Psoas muscle (tissue), 8 donors: ENCODE measurements around the gene JPH3. TPM values are rescaled to one million over a fixed set of nuclear protein-coding genes. Genes with fewer than 3 reads are reported as not detected.

ENCODE experiments used
- ATAC-seq, 4 donors: fragments of 200-7000 bp; cut with Tn5 transposase; one replicate each; pipeline ENCODE4 v1.9.1; 2020; ENCODE audit warnings: moderate library complexity in 3 of 4, mild to moderate bottlenecking in 2 of 4
- DNase-seq, 2 donors: peaks; one replicate each; pipeline ENCODE4 v3.0.0-alpha.2; 2020
- H3K27ac ChIP-seq: fragments of 200-600 bp; one replicate; pipeline ENCODE4 v1.8.0; 2022
- H3K27me3 ChIP-seq, 3 donors: fragments of 200-600 bp in 1 of 3; one replicate each; pipeline versions ENCODE4 v1.6.1 to v1.8.0; 2013 to 2022; ENCODE audit warnings: low read length in 2 of 3, mild to moderate bottlenecking in 2 of 3, moderate library complexity in 1 of 3; ENCODE audit not compliant: insufficient read depth in 3 of 3
- H3K36me3 ChIP-seq, 2 donors: fragments of 200-600 bp in 1 of 2; one replicate each; pipeline versions ENCODE4 v1.6.1 to v1.8.0; 2013 to 2022; ENCODE audit warnings: low read depth in 1 of 2, mild to moderate bottlenecking in 1 of 2, moderate library complexity in 1 of 2; ENCODE audit not compliant: insufficient read depth in 1 of 2
- H3K4me1 ChIP-seq: fragments of 200-600 bp; one replicate; pipeline ENCODE4 v1.8.0; 2022
- H3K4me3 ChIP-seq: fragments of 200-600 bp; one replicate; pipeline ENCODE4 v1.8.0; 2022; ENCODE audit warnings: mild to moderate bottlenecking
- H3K9me3 ChIP-seq: fragments of 200-600 bp; one replicate; pipeline ENCODE4 v1.8.0; 2022
- CTCF ChIP-seq: fragments of 200-600 bp; IDR thresholded peaks from one replicate; pipeline ENCODE4 v1.8.0; 2022; ENCODE audit warnings: antibody characterized with exemption
- WGBS, 3 donors: extraction: QIAGEN DNeasy Blood & Tissue Kit; methylation state at CpG; one replicate each; pipeline versions ENCODE4 v1.1.6 to v1.1.7; 2013; 5-methylcytosine and 5-hydroxymethylcytosine counted together
- intact Hi-C, 2 donors: fragments of 100-400 bp; cut with DNase I; formaldehyde crosslinking; loops; one replicate each; pipeline versions ENCODE4 v1.11.0 to v1.14.2; 2022
- polyA plus RNA-seq, 3 donors: library from polyadenylated mRNA; stranded (reverse); fragments of 200-250 nt; gene quantifications; one replicate each; pipeline ENCODE4 v1.2.3, GENCODE V29; 2013
- total RNA-seq, 4 donors: library from RNA; stranded (reverse); fragmentation: NEBNext Ultra II Directional in 2 of 4; extraction: Animal tissue kit (Norgen Biotek cat#: 25700) in 2 of 4; gene quantifications; one replicate each; pipeline versions ENCODE4 v1.2.1 to v1.2.4, GENCODE V29; 2021 to 2023
- donor health status: healthy with polysubstance abuse.
- donor health status: DM: no; HTN: no; CAD: no; lungs with moderate emphysema.
- donor health status: Bipolar disorder and iron deficiency.
- donor health status: healthy.
- donor health status: DM: yes; HTN: yes; CAD: no.
- donor health status: DM: no; HTN: no; CAD: no.
- donor health status: DM: no; HTN: no; CAD: no.
- donor health status: DM: yes; HTN: yes; CAD: no.

Gene JPH3
- total and polyA plus RNA-seq, 7 donors, result 0.03 to 0.13 (median 0.04) TPM; not detected in 2

DNA sequence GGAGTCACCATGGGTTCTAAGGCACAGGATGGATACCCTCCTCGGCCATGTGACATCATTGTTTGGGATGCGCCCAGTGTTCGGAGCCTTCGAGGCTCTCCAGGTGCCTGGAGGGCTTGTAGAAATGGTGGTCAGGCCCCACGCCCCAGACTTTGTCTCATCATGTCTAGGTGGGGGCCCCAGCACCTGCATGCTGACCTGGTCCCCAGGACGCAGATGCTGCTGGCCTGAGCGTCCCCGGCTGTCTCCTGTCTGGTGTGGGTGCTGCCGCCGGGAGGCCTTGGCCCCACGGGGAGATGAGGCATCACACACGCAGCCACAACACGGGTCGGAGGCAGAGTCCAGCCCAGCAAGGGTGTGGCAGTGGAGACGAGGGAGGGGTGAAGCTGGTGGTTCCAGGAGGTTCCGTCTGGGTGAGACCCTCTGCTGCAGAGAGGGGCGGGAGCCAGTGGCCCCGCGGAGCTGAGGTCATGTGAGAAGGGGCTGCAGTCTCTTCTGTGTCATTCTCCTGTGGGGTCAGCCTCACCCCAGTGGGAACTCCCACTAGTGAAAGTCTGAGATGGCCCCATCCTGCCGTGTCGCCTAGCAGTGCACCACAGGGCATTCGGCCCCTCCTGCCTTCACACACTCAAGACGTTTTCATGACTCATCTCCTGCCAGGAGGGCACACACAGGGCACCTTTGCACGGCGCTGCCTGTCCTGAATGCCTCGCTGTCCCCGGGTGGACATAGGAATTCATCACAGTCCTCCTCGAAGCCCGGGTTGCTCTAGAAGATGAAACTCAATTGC is 46.6 kb downstream of the JPH3 start:
- TF ChIP-seq CTCF, result no peak
- no peak for DNase-seq
- H3K36me3 ChIP-seq, result no peaks in the 10 kb centered on the region
- ATAC-seq, result no peak
- H3K4me1 ChIP-seq, result no peaks in the 10 kb centered on the region
- H3K27ac ChIP-seq, result no peak overlapping the region
- peaks cover 0 to 46% (median 3%) of the 10 kb centered on the region in 3 donors for H3K27me3 ChIP-seq
- WGBS, 3 donors, result 73 to 75% (median 74%) methylated on average over 29 of the region's 29 CpGs
- intact Hi-C loops, result no loop called here
- H3K9me3 ChIP-seq, result no peaks in the 10 kb centered on the region
- no peak overlapping the region for H3K4me3 ChIP-seq

DNA sequence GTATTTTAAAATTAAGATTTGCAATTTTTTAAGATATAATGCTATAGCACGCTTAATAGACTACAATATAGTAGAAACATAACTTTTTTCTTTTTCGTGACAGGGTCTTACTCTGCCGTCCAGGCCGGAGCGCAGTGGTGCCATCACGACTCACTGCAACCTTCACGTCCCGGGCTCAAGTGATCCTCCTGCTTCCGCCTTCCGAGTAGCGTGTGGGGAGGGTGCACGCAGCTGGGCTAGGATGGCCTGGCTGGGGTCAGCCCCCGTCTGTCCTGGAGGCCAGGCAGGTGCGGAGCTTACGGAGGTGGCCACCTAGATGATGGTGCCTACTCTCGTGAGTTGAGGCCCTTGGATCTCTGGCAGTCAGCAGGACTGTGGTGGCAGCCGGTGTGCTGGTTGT is 50.1 kb downstream of the JPH3 start:
- H3K4me3 ChIP-seq, result no peak overlapping the region
- DNase-seq (no peak), ATAC-seq (no peak)
- no peak for TF ChIP-seq CTCF
- WGBS, 3 donors, result 88 to 89% (median 89%) methylated on average over 17 of the region's 17 CpGs
- intact Hi-C loops, result no loop called here
- no peak overlapping the region for H3K27ac ChIP-seq
- H3K27me3 ChIP-seq, result peaks cover 0 to 62% (median 2%) of the 10 kb centered on the region in 3 donors
- no peaks in the 10 kb centered on the region for H3K36me3 ChIP-seq
- no peaks in the 10 kb centered on the region for H3K9me3 ChIP-seq
- H3K4me1 ChIP-seq, result no peaks in the 10 kb centered on the region

GRCh38 chr16:87652799-87653198 is 50.5 kb downstream of the JPH3 start:
- H3K4me3 ChIP-seq, result no peak overlapping the region
- no peaks in the 10 kb centered on the region for H3K9me3 ChIP-seq
- no peaks in the 10 kb centered on the region for H3K36me3 ChIP-seq
- DNase-seq (no peak), ATAC-seq (no peak)
- intact Hi-C loops, result no loop called here
- H3K27me3 ChIP-seq, result peaks cover 0 to 62% (median 2%) of the 10 kb centered on the region in 3 donors
- H3K4me1 ChIP-seq, result no peaks in the 10 kb centered on the region
- no peak overlapping the region for H3K27ac ChIP-seq
- 49 to 52% (median 51%) methylated on average over 6 of the region's 6 CpGs for WGBS, 3 donors
- TF ChIP-seq CTCF, result no peak

GRCh38 chr16:87653234-87653633 is 50.9 kb downstream of the JPH3 start:
- Histone ChIP-seq H3K27me3 (peaks cover 0 to 59% (median 5%) of the 10 kb centered on the region in 3 donors), H3K9me3 (no peaks in the 10 kb centered on the region), H3K4me3 (no peak overlapping the region), H3K4me1 (no peaks in the 10 kb centered on the region), H3K36me3 (no peaks in the 10 kb centered on the region), H3K27ac (no peak overlapping the region)
- 61 to 64% (median 62%) methylated on average over 5 of the region's 5 CpGs for WGBS, 3 donors
- ATAC-seq (no peak), DNase-seq (no peak)
- no peak for TF ChIP-seq CTCF
- intact Hi-C loops, result no loop called here
